Fibroblast of lung (primary cell): ENCODE measurements around the gene POU3F3. TPM values are rescaled to one million over a fixed set of nuclear protein-coding genes. Genes with fewer than 3 reads are reported as not detected.

ENCODE experiments used
- DNase-seq, 2 donors: peaks; one replicate each; pipeline versions ENCODE4 v3.0.0 to v3.0.0-alpha.2; 2010; ENCODE audit warnings: low read depth in 2 of 2
- H2AFZ ChIP-seq: 2 replicates; pipeline ENCODE4 v1.5.1; 2012; ENCODE audit warnings: low read length, control low read depth, inconsistent platforms
- H3K27ac ChIP-seq: 2 replicates; pipeline ENCODE4 v1.5.1; 2011; ENCODE audit warnings: low read length, control low read depth; ENCODE audit not compliant: insufficient read depth
- H3K27me3 ChIP-seq: 2 replicates; pipeline ENCODE4 v1.5.1; 2011; ENCODE audit warnings: mild to moderate bottlenecking, low read length; ENCODE audit not compliant: control insufficient read depth, insufficient read depth
- H3K36me3 ChIP-seq: 2 replicates; pipeline ENCODE4 v1.5.1; 2011; ENCODE audit warnings: low read length; ENCODE audit not compliant: control insufficient read depth, insufficient read depth
- H3K4me1 ChIP-seq: 2 replicates; pipeline ENCODE4 v1.5.1; 2011; ENCODE audit warnings: low read length; ENCODE audit not compliant: control insufficient read depth, insufficient read depth; ENCODE audit errors: extremely low read depth
- H3K4me2 ChIP-seq: 2 replicates; pipeline ENCODE4 v1.5.1; 2011; ENCODE audit warnings: low read length, control low read depth; ENCODE audit not compliant: insufficient read depth; ENCODE audit errors: extremely low read depth
- H3K4me3 ChIP-seq, 4 experiments: fragments of 200-600 bp in 1 of 4; sonication (generic) in 1 of 4; replicated peaks in 1 of 4; 2 replicates each; pipeline ENCODE4 v1.5.1; 2011 to 2016; ENCODE audit warnings: low read length in 4 of 4, low read depth in 3 of 4, mild to moderate bottlenecking in 3 of 4, control low read depth in 2 of 4, inconsistent platforms in 1 of 4, mixed read lengths in 1 of 4; ENCODE audit not compliant: insufficient read depth in 1 of 4; ENCODE audit errors: control extremely low read depth in 1 of 4
- H3K79me2 ChIP-seq: 2 replicates; pipeline ENCODE4 v1.5.1; 2012; ENCODE audit warnings: mild to moderate bottlenecking, low read length, inconsistent platforms; ENCODE audit not compliant: control insufficient read depth, insufficient read depth
- H3K9ac ChIP-seq: 2 replicates; pipeline ENCODE4 v1.5.1; 2011; ENCODE audit warnings: mild to moderate bottlenecking, low read length, control low read depth; ENCODE audit not compliant: insufficient read depth
- H3K9me3 ChIP-seq: 2 replicates; pipeline ENCODE4 v1.5.1; 2012; ENCODE audit warnings: low read depth, low read length; ENCODE audit not compliant: control insufficient read depth, insufficient read depth
- H4K20me1 ChIP-seq: 2 replicates; pipeline ENCODE4 v1.5.1; 2011; ENCODE audit warnings: low read length; ENCODE audit not compliant: control insufficient read depth, insufficient read depth; ENCODE audit errors: extremely low read depth
- EZH2 ChIP-seq: IDR thresholded peaks from 2 replicates; pipeline ENCODE4 v1.5.1; 2012; ENCODE audit warnings: low read length, control low read depth, mild to moderate bottlenecking; ENCODE audit errors: missing control alignments
- polyA plus RNA-seq, 2 donors: library from polyadenylated mRNA; depleted of rRNA in 1 of 2; stranded (reverse) in 1 of 2; unstranded in 1 of 2; fragments of >200 nt; gene quantifications; 2 replicates each; pipeline ENCODE4 v1.2.1, GENCODE V29; 2011 to 2012; ENCODE audit warnings: missing spikeins in 1 of 2
- total RNA-seq: library from RNA; depleted of rRNA; stranded (reverse); fragments of >200 nt; gene quantifications from 2 replicates; pipeline ENCODE4 v1.2.1, GENCODE V29; 2014
- TF ChIP-seq, protein P1 (sequence below), 2 donors: IDR thresholded peaks in 1 of 2; conservative IDR thresholded peaks in 1 of 2; 1 replicate in 1 of 2; 2 replicates in 1 of 2; pipeline ENCODE4 v1.5.1; 2011 to 2012; ENCODE audit warnings: low read length in 2 of 2, control low read depth in 1 of 2, inconsistent platforms in 1 of 2, low read depth in 1 of 2, mild to moderate bottlenecking in 1 of 2

Gene POU3F3
- total and polyA plus RNA-seq, 2 donors (not counting 1 experiment from before 2014, with no cell fraction given), result 0.01 TPM; not detected in 1

DNA sequence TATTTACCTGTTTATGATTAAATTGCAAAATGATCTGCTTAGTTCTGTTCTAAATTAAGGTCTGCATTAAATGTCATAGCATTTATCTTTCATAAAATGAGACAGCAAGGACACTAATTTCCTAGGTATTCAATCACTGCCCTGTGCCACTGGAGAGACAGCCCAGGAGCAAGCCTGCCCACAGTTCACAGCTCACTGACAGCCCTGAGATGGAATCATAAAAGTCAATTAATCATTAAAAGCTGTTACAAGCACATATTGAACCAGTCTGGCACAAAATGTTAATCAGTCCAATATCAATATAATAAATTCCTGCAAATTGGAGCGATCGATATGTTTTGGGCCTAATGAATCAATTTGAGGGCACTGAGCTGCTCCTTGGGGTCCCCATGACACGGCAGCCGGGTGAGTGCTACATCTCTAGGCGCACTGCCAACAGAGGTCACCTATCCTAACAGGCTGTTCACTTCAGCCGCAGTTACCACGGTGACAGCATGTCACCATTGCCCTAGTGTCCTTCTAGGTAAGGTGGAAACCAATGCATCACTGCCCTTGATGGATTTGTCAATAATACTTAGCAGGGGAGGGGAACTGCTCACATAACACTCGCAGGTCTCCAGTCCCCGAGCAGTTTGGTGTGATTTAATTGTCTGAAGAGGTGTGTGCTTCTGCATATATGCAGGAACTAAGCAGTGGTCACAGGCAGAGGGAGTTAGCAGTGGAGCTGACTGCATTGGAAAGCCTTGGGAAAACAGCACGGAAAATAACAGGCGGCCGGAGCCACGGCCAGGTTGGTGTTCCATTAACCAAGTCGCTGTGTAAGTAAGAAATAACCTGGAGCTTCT lies 47.3 kb downstream of the POU3F3 start:
- no peak overlapping the region for H2AFZ ChIP-seq
- H3K4me1 ChIP-seq, result no peaks in the 10 kb centered on the region
- no peak overlapping the region for H3K27ac ChIP-seq
- H3K4me3 ChIP-seq, result no peak overlapping the region
- H3K9ac ChIP-seq, result no peak overlapping the region
- no peak overlapping the region for H3K4me2 ChIP-seq
- TF ChIP-seq, protein P1, sequence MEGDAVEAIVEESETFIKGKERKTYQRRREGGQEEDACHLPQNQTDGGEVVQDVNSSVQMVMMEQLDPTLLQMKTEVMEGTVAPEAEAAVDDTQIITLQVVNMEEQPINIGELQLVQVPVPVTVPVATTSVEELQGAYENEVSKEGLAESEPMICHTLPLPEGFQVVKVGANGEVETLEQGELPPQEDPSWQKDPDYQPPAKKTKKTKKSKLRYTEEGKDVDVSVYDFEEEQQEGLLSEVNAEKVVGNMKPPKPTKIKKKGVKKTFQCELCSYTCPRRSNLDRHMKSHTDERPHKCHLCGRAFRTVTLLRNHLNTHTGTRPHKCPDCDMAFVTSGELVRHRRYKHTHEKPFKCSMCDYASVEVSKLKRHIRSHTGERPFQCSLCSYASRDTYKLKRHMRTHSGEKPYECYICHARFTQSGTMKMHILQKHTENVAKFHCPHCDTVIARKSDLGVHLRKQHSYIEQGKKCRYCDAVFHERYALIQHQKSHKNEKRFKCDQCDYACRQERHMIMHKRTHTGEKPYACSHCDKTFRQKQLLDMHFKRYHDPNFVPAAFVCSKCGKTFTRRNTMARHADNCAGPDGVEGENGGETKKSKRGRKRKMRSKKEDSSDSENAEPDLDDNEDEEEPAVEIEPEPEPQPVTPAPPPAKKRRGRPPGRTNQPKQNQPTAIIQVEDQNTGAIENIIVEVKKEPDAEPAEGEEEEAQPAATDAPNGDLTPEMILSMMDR (conservative IDR thresholded peaks at IDR 0.05 in 1 of 2, IDR thresholded peaks at IDR 0.05 in 1 of 2; ENCODE audit: low read depth in 1 of 2, low read length in 2 of 2), result no peak
- no peaks in the 10 kb centered on the region for H3K27me3 ChIP-seq
- H3K36me3 ChIP-seq, result no peaks in the 10 kb centered on the region
- no peaks in the 10 kb centered on the region for H3K9me3 ChIP-seq
- H3K79me2 ChIP-seq, result no peaks in the 10 kb centered on the region
- no peak for DNase-seq
- no peaks in the 10 kb centered on the region for H4K20me1 ChIP-seq

DNA sequence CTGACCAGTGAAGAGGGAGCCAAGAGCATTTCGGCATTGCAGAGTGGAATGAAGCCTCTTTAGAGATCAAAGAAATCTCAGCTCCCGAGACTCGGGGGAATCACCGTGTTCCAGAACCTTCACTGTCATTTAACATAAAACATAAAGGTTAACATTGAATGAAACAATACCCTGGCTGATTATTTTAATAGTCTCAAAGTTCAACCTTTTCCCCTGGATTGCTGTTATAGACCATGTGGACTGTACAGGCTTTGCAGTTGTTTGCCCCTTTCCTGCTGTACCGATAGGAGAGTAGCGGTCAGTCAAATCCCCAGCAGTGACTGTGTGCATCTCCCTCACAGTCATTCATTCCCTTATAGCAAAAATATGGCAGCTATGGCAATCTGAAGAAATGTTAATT lies 48.4 kb downstream of the POU3F3 start:
- no peaks in the 10 kb centered on the region for H3K9me3 ChIP-seq
- TF ChIP-seq EZH2, result no peak
- TF ChIP-seq, protein P1 (conservative IDR thresholded peaks at IDR 0.05 in 1 of 2, IDR thresholded peaks at IDR 0.05 in 1 of 2; ENCODE audit: low read depth in 1 of 2, low read length in 2 of 2), result no peak
- no peak overlapping the region for H3K4me3 ChIP-seq
- H3K79me2 ChIP-seq, result no peaks in the 10 kb centered on the region
- H4K20me1 ChIP-seq, result no peaks in the 10 kb centered on the region
- no peak overlapping the region for H3K9ac ChIP-seq
- no peak overlapping the region for H2AFZ ChIP-seq
- no peaks in the 10 kb centered on the region for H3K4me1 ChIP-seq
- H3K27ac ChIP-seq, result no peak overlapping the region
- no peaks in the 10 kb centered on the region for H3K36me3 ChIP-seq
- no peak overlapping the region for H3K4me2 ChIP-seq
- no peak for DNase-seq
- H3K27me3 ChIP-seq, result no peaks in the 10 kb centered on the region

Other genes with a start within 250 kb of the POU3F3 start
- gene MRPS9, start 184.0 kb downstream of the POU3F3 start, total RNA-seq, result 21.3 and 21.6 TPM in 2 replicates
- gene MRPS9, start 184.0 kb downstream of the POU3F3 start, polyA plus RNA-seq, result 25.3 and 30.7 TPM in 2 replicates